ENCODE measurements around the gene LHFPL2. TPM values are rescaled to one million over a fixed set of nuclear protein-coding genes. Genes with fewer than 3 reads are reported as not detected.

LHFPL2 gene
- total and polyA plus RNA-seq, 2 of the 4 experiments (the other 2 are of a cell fraction): 6.5 to 11.3 TPM

- H2BK20ac ChIP-seq (ENCODE audit: low read depth, low read length): peak overlapping the region; percentile 61; the same call in 1 of the 2 replicates
- peak overlapping the region in 1 of 2 experiments; percentile 37; a peak in 2 of 4 replicates for H4K8ac ChIP-seq (ENCODE audit: low read depth in 2 of 2, low read length in 2 of 2)
- peak overlapping the region; percentile 74 for H3K4me2 ChIP-seq (ENCODE audit: low read depth, low read length)
- dilution Hi-C loops (cut with HindIII; ENCODE audit: low sequenced_read_pairs, unreplicated experiment): no loop called here
- ChIA-PET CTCF (interaction anchor here (0.6 kb wide), 1 partner anchor 143 kb away, joined by 3 read pairs; no protein-coding TSS in a partner anchor), POLR2A (ENCODE audit: unreplicated experiment) (no interaction called here)
- no TSS peak for BruUV-seq (replicated peaks)
- peak overlapping the region; percentile 16; the same call in 1 of the 3 replicates for H2BK15ac ChIP-seq (ENCODE audit: low read depth, low read length)
- H3K23ac ChIP-seq (ENCODE audit: low read depth, low read length): peak overlapping the region; percentile 10; the same call in 1 of the 2 replicates
- peak overlapping the region; percentile 52 for H3K4ac ChIP-seq (ENCODE audit: low read depth, low read length)
- in situ Hi-C loops (cut with MboI; ENCODE audit: low sequenced_read_pairs): no loop called here
- H2AK9ac ChIP-seq (replicated peaks; ENCODE audit: low read depth, low read length, poor library complexity): no peak overlapping the region
- H3K27me3 ChIP-seq (ENCODE audit: control insufficient read depth, insufficient read depth, low read length): no peaks in the 10 kb centered on the region
- H4K5ac ChIP-seq (ENCODE audit: low read depth, low read length): no peak overlapping the region; the same call in 1 of the 2 replicates
- 0 out of 2 replicates have a peak, but pooled peaks cover 7% of the 10 kb centered on the region for H3K9me1 ChIP-seq (ENCODE audit: insufficient read depth, low read length)
- peak; percentile 56; the same call in 1 of the 2 replicates for TF ChIP-seq FOS (IDR thresholded peaks at IDR 0.05; ENCODE audit: low read depth, low read length)
- TF ChIP-seq RCOR1 (IDR thresholded peaks at IDR 0.05; ENCODE audit: insufficient replicate concordance, low read length): no peak
- peak; percentile 54 for TF ChIP-seq RAD21 (IDR thresholded peaks at IDR 0.05; ENCODE audit: low read length)
- no peak for TF ChIP-seq MAFK (IDR thresholded peaks at IDR 0.05; ENCODE audit: low read depth, low read length)
- TF ChIP-seq MAZ (IDR thresholded peaks at IDR 0.05; ENCODE audit: borderline replicate concordance, low read depth, low read length): no peak
- peak; percentile 43 for TF ChIP-seq CTCF (conservative IDR thresholded peaks at IDR 0.05; ENCODE audit: low read depth, low read length)
- TF ChIP-seq CEBPB (IDR thresholded peaks at IDR 0.05; ENCODE audit: low read depth, low read length): peak; percentile 89
- no peak for TF ChIP-seq ELK1 (IDR thresholded peaks at IDR 0.05; ENCODE audit: borderline replicate concordance, low read depth, low read length)
- no peak for TF ChIP-seq RFX5 (IDR thresholded peaks at IDR 0.05; ENCODE audit: low read depth, low read length)
- peak; percentile 45; the same call in 1 of the 2 replicates for TF ChIP-seq SMC3 (IDR thresholded peaks at IDR 0.05; ENCODE audit: low read depth, low read length)
- TF ChIP-seq BHLHE40 (IDR thresholded peaks at IDR 0.05; ENCODE audit: low read depth, low read length): peak; percentile 82
- peak; percentile 96 for ATAC-seq (ENCODE audit: low read depth)
- no peak overlapping the region for H2AFZ ChIP-seq (replicated peaks; ENCODE audit: low read length, poor library complexity)
- peaks cover 15% of the 10 kb centered on the region for H3K4me1 ChIP-seq (ENCODE audit: control insufficient read depth, insufficient read depth, low read length)
- intact Hi-C loops (cut with micrococcal nuclease): loop anchor here (5.0 kb wide), 1 partner anchor 316 kb away; the partner anchor contains the start of gene SCAMP1
- H3K9me3 ChIP-seq (ENCODE audit: control insufficient read depth, insufficient read depth, low read length): no peaks in the 10 kb centered on the region
- H2AK5ac ChIP-seq (ENCODE audit: low read depth, low read length): no peak overlapping the region
- H3K27ac ChIP-seq (ENCODE audit: insufficient read depth, low read length): peak overlapping the region; percentile 77; the same call in 1 of the 2 replicates
- H2BK5ac ChIP-seq (ENCODE audit: low read depth, low read length, poor library complexity, severe bottlenecking): peak overlapping the region; percentile 73
- H4K20me1 ChIP-seq (ENCODE audit: insufficient read depth, low read length): no peaks in the 10 kb centered on the region
- no peak overlapping the region for H3K4me3 ChIP-seq (ENCODE audit: insufficient read depth, low read depth, low read length)
- peak overlapping the region; percentile 74 for H3K18ac ChIP-seq (ENCODE audit: low read depth, low read length)
- peak overlapping the region; percentile 28; the same call in 1 of the 2 replicates for H3K14ac ChIP-seq (replicated peaks; ENCODE audit: low read depth, low read length)
- H3K36me3 ChIP-seq (ENCODE audit: control insufficient read depth, insufficient read depth, low read length): no peaks in the 10 kb centered on the region
- DNase-seq: peak; percentile 98
- peak overlapping the region; percentile 22; the same call in 1 of the 2 replicates for H3K56ac ChIP-seq (ENCODE audit: extremely low read depth, insufficient read depth, low read length)
- no peaks in the 10 kb centered on the region for H3K79me1 ChIP-seq (ENCODE audit: low read depth in 1 of 2, low read length in 2 of 2)
- no peak overlapping the region; the same call in 1 of the 2 replicates for H3K9ac ChIP-seq (ENCODE audit: low read depth, low read length)
- H4K91ac ChIP-seq (ENCODE audit: insufficient read depth, low read depth, low read length): no peak overlapping the region
- WGBS, 2 experiments (ENCODE audit: extremely low coverage in 2 of 2, insufficient read length in 1 of 2): 0% methylated on average over 2 of the region's 6 CpGs; no CpG with 5 or more reads in 1 of the 2 experiments
- H2BK120ac ChIP-seq (ENCODE audit: low read depth, low read length): peak overlapping the region; percentile 62
Measured at GRCh38 chr5:78677777-78678668, 29.5 kb upstream of the LHFPL2 start.

Data from IMR-90 (cell line).